A549 treated with GW870086 at 1 μM for 4 hours (cell line): ENCODE data around the gene LIMK2. TPM values are rescaled to one million over a fixed set of nuclear protein-coding genes. Genes with fewer than 3 reads are reported as not detected.

Source experiments
- total RNA-seq: library from RNA; stranded (reverse); fragments of 200-300 nt; extraction: Qiagen RNA extraction; gene quantifications from 5 replicates; pipeline ENCODE4 v1.2.3, GENCODE V29; 2022; ENCODE audit warnings: low read depth

Gene LIMK2
- 6.6 to 9.9 TPM (median 7.9 TPM) in 5 replicates for total RNA-seq

DNA sequence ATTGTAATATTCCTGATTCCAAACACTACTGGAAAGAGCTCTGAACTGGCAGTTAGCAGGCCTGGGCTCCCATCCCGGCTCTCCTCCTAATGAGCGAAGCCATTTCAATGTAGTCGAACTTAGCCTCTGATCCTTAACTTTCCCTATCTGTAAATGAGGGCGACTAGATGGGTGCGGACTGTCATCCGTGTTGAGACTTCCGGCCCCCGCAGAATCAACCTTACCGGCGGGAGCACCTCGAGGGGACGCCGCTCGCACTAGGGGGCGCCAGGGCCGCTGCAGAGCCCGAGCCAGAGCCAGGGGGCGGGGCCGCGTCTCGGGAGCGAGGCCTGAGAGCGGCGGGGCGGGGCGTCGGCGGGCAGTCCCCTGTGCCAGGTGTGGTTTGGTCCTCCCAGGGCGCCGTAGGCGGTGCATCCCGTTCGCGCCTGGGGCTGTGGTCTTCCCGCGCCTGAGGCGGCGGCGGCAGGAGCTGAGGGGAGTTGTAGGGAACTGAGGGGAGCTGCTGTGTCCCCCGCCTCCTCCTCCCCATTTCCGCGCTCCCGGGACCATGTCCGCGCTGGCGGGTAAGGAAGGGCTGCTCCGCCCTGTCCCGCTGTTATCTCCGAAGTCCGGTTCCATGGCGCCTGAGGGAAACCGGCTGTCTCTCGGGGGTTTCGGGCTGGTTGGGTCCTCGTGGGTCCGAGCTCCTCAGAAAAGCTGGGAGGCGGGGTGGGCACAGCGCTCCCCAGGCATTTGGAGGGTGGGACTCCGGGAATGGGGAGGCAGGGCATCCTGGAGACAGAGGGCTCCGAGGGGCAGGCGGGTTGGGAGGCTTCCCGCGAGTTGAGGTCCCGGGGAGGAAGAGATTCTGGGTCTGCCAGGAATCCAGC is at the start of gene LIMK2:
TSS of gene LIMK2 (plus strand) at position 437 of the 869 bp plus-strand sequence. CDS start at position 548, 111 bp downstream.

DNA sequence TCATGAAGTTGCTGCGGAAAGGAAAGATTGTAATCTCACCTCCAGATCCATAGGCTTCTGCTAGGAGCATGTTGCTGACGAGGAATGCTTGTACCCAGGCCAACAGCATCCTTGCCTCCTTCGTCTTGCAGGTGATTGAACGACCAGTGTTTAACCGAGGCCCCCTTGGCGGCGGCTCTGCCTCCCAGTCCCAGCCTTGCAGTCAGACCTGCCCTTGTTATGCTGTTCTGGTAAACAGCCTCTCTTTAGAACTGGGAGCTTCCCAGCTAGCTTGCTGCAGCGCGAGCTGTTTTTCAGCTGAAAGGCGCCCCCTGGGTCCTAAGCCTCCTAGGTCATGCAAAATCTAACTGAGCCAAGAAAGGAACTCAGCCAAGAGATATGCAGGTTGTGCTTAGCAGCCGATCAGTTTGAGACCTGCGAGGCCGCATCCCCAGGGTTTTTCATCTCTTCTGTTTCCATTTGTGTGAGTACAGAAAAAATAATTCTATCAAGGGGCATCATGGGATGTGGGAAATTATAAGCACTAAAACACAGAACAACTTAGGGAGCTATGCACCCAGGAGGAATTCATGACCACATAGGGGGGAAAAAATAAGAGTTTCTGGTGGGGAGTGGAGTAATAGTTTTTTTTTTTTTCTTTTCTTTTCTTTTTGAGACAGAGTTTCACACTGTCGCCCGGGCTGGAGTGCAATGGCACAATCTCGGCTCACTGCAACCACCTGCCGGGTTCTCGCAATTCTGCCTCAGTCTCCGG is 80.3 kb downstream of the LIMK2 start, which contains the start of gene PIK3IP1:
TSS of gene PIK3IP1 (minus strand) at position 253 of the 754 bp plus-strand sequence. CDS start at position 109, 144 bp downstream.

Other genes starting within 250 kb of the LIMK2 start
- gene MORC2, start 243.5 kb upstream of the LIMK2 start, total RNA-seq = 12.3 to 15.1 TPM (median 13.6 TPM) in 5 replicates
- gene TUG1, start 243.0 kb upstream of the LIMK2 start, total RNA-seq = 21.9 to 30.4 TPM (median 28.9 TPM) in 5 replicates
- 26.1 to 32.9 TPM (median 29.5 TPM) in 5 replicates for gene SMTN, start 131.0 kb upstream of the LIMK2 start, total RNA-seq
- 57.6 to 74.4 TPM (median 67.3 TPM) in 5 replicates for gene SELENOM, start 104.7 kb upstream of the LIMK2 start, total RNA-seq
- gene INPP5J, start 89.3 kb upstream of the LIMK2 start, total RNA-seq = 0.46 to 0.57 TPM (median 0.51 TPM) in 5 replicates
- not detected in 5 replicates for gene PLA2G3, start 71.8 kb upstream of the LIMK2 start, total RNA-seq
- gene RNF185, start 52.1 kb upstream of the LIMK2 start, total RNA-seq = 22.2 to 26.9 TPM (median 25.2 TPM) in 5 replicates
- 0.74 to 1.2 TPM (median 0.82 TPM) in 5 replicates for gene PIK3IP1, start 80.2 kb downstream of the LIMK2 start, total RNA-seq
- 17.1 to 21.6 TPM (median 20.9 TPM) in 5 replicates for gene PATZ1, start 134.0 kb downstream of the LIMK2 start, total RNA-seq
- 55.6 to 85.2 TPM (median 58.7 TPM) in 5 replicates for gene DRG1, start 187.3 kb downstream of the LIMK2 start, total RNA-seq